WTC11 (cell line): ENCODE data around the gene PRKCE. TPM values are rescaled to one million over a fixed set of nuclear protein-coding genes. Genes with fewer than 3 reads are reported as not detected.
A peak's percentile ranks its signal among the peaks of the same experiment; 100 is the strongest.

ENCODE experiments used
- ATAC-seq: fragments of 200-7000 bp; cut with Tn5 transposase; 2 replicates; pipeline ENCODE4 v1.10.0; 2021; ENCODE audit warnings: mild to moderate bottlenecking, moderate library complexity
- CTCF ChIA-PET: fragments of 300-600 bp; sonication (Branson Sonifier 250); formaldehyde crosslinking; loops from one replicate; lab custom pipeline; 2021; ENCODE audit warnings: antibody characterized with exemption; lab: Charles Lee
- POLR2A ChIA-PET: fragments of 350-600 bp; sonication (Branson Sonifier 250); formaldehyde crosslinking; loops from one replicate; lab custom pipeline; 2021; ENCODE audit warnings: antibody characterized with exemption; lab: Charles Lee
- DNase-seq: peaks from one replicate; pipeline ENCODE4 v3.0.0; 2021; ENCODE audit warnings: low spot score
- H3K27ac Mint-ChIP-seq: 2 replicates; pipeline ENCODE4 v1.8.0; 2021; ENCODE audit warnings: mixed read lengths
- H3K27me3 Mint-ChIP-seq: 2 replicates; pipeline ENCODE4 v1.8.0; 2021; ENCODE audit warnings: low read depth, mild to moderate bottlenecking, moderate library complexity, mixed read lengths
- H3K36me3 Mint-ChIP-seq: 2 replicates; pipeline ENCODE4 v1.8.0; 2021; ENCODE audit warnings: mixed read lengths
- H3K4me1 Mint-ChIP-seq: 2 replicates; pipeline ENCODE4 v1.8.0; 2022; ENCODE audit warnings: mixed read lengths
- H3K4me3 Mint-ChIP-seq: 2 replicates; pipeline ENCODE4 v1.8.0; 2021; ENCODE audit warnings: mild to moderate bottlenecking, moderate library complexity, mixed read lengths
- H3K9me3 Mint-ChIP-seq: 2 replicates; pipeline ENCODE4 v1.8.0; 2021; ENCODE audit warnings: mixed read lengths
- ATF1 ChIP-seq: sonication (generic); formaldehyde crosslinking; IDR thresholded peaks from 2 replicates; pipeline ENCODE4 v1.8.1; 2023; ENCODE audit warnings: mild to moderate bottlenecking, moderate library complexity, missing genetic modification reagents
- CREB1 ChIP-seq: sonication (generic); formaldehyde crosslinking; IDR thresholded peaks from 2 replicates; pipeline ENCODE4 v1.8.0; 2023; ENCODE audit warnings: mild to moderate bottlenecking, missing genetic modification reagents
- HMGA2 ChIP-seq: fragments of 250-450 bp; sonication (Bioruptor Pico); IDR thresholded peaks from 2 replicates; pipeline ENCODE4 v1.4.0; 2021; ENCODE audit warnings: mild to moderate bottlenecking, moderate library complexity
- JAZF1 ChIP-seq: fragments of 250-450 bp; sonication (Bioruptor Pico); IDR thresholded peaks from 2 replicates; pipeline ENCODE4 v1.9.0; 2021; ENCODE audit warnings: moderate library complexity, mild to moderate bottlenecking, inconsistent platforms
- MYBL2 ChIP-seq: sonication (generic); formaldehyde crosslinking; IDR thresholded peaks from 2 replicates; pipeline ENCODE4 v1.8.1; 2023; ENCODE audit warnings: mild to moderate bottlenecking, moderate library complexity, missing genetic modification reagents
- NFYB ChIP-seq: sonication (generic); formaldehyde crosslinking; conservative IDR thresholded peaks from 2 replicates; pipeline ENCODE4 v1.8.0; 2022; ENCODE audit warnings: low read depth, missing genetic modification reagents
- NR2C2 ChIP-seq: sonication (generic); formaldehyde crosslinking; IDR thresholded peaks from 2 replicates; pipeline ENCODE4 v1.8.0; 2022; ENCODE audit warnings: mild to moderate bottlenecking, missing genetic modification reagents
- OVOL2 ChIP-seq: fragments of 250-450 bp; sonication (Bioruptor Pico); IDR thresholded peaks from 2 replicates; pipeline ENCODE4 v1.9.0; 2021; ENCODE audit warnings: mild to moderate bottlenecking, borderline replicate concordance
- PRDM15 ChIP-seq: sonication (generic); formaldehyde crosslinking; IDR thresholded peaks from 2 replicates; pipeline ENCODE4 v1.8.0; 2022; ENCODE audit warnings: missing genetic modification reagents
- TEAD1 ChIP-seq: sonication (generic); formaldehyde crosslinking; IDR thresholded peaks from 2 replicates; pipeline ENCODE4 v1.8.0; 2022; ENCODE audit warnings: mild to moderate bottlenecking, missing genetic modification reagents
- ZMAT4 ChIP-seq: fragments of 250-450 bp; sonication (Bioruptor Pico); IDR thresholded peaks from 2 replicates; pipeline ENCODE4 v1.9.0; 2021; ENCODE audit warnings: mild to moderate bottlenecking
- ZNF317 ChIP-seq: sonication (generic); formaldehyde crosslinking; IDR thresholded peaks from 2 replicates; pipeline ENCODE4 v1.8.1; 2023; ENCODE audit warnings: low read depth, mild to moderate bottlenecking, moderate library complexity, missing genetic modification reagents, borderline replicate concordance
- ZNF512 ChIP-seq: sonication (generic); formaldehyde crosslinking; IDR thresholded peaks from 2 replicates; pipeline ENCODE4 v1.8.1; 2022; ENCODE audit warnings: missing genetic modification reagents, borderline replicate concordance
- total RNA-seq: library from RNA; stranded (reverse); gene quantifications from 3 replicates; pipeline ENCODE4 v1.2.3, GENCODE V29; 2021
- TF ChIP-seq, protein P1 (sequence below): sonication (generic); formaldehyde crosslinking; IDR thresholded peaks from 2 replicates; pipeline ENCODE4 v1.8.0; 2023; ENCODE audit warnings: missing genetic modification reagents
- TF ChIP-seq, protein P2 (sequence below): fragments of 200-600 bp; IDR thresholded peaks from 2 replicates; pipeline ENCODE4 v1.8.0; 2022; ENCODE audit warnings: antibody characterized with exemption
- TF ChIP-seq, protein P3 (sequence below): sonication (generic); formaldehyde crosslinking; IDR thresholded peaks from 2 replicates; pipeline ENCODE4 v1.8.1; 2022; ENCODE audit warnings: low read depth, missing genetic modification reagents, borderline replicate concordance

Gene PRKCE
- total RNA-seq, 1 experiment from 2014 or later: 5.8 TPM

DNA sequence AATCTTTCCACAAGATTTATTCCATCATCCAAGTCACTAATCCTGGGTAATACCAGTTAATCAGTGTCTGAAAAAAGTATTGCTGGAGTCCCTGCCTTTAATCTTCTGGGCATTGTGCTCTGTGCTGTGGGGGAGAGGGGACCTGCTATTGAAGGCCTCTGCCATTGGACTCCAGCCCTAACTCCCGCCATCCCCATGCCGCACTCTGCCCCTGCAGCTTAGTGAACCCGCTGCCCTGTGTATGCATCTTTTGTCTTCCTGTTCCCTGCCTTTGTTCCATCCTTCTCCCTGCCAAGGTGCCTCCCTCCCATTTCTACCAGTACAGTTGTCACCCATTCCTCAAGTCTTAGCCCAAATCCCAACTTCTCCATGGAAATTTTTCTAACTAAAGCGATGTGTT lies 532.0 kb downstream of the PRKCE start (continued):
- TF ChIP-seq, protein P1, sequence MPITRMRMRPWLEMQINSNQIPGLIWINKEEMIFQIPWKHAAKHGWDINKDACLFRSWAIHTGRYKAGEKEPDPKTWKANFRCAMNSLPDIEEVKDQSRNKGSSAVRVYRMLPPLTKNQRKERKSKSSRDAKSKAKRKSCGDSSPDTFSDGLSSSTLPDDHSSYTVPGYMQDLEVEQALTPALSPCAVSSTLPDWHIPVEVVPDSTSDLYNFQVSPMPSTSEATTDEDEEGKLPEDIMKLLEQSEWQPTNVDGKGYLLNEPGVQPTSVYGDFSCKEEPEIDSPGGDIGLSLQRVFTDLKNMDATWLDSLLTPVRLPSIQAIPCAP (CRISPR knock-in tag): no peak
- TF ChIP-seq NR2C2 (CRISPR knock-in tag) (no peak), NFYB (CRISPR knock-in tag) (no peak)

GRCh38 chr2:46184794-46185583 lies 533.5 kb downstream of the PRKCE start:
- H3K27me3 Mint-ChIP-seq: no peaks in the 10 kb centered on the region
- H3K9me3 Mint-ChIP-seq: no peaks in the 10 kb centered on the region
- no peak overlapping the region for H3K4me3 Mint-ChIP-seq
- H3K27ac Mint-ChIP-seq: no peak overlapping the region; the same call in 1 of the 2 replicates
- TF ChIP-seq NR2C2 (CRISPR knock-in tag) (no peak), MYBL2 (CRISPR knock-in tag) (no peak)
- TF ChIP-seq, protein P2, sequence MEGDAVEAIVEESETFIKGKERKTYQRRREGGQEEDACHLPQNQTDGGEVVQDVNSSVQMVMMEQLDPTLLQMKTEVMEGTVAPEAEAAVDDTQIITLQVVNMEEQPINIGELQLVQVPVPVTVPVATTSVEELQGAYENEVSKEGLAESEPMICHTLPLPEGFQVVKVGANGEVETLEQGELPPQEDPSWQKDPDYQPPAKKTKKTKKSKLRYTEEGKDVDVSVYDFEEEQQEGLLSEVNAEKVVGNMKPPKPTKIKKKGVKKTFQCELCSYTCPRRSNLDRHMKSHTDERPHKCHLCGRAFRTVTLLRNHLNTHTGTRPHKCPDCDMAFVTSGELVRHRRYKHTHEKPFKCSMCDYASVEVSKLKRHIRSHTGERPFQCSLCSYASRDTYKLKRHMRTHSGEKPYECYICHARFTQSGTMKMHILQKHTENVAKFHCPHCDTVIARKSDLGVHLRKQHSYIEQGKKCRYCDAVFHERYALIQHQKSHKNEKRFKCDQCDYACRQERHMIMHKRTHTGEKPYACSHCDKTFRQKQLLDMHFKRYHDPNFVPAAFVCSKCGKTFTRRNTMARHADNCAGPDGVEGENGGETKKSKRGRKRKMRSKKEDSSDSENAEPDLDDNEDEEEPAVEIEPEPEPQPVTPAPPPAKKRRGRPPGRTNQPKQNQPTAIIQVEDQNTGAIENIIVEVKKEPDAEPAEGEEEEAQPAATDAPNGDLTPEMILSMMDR: peak; percentile 36; the same call in 1 of the 2 replicates
- H3K4me1 Mint-ChIP-seq: no peaks in the 10 kb centered on the region
- CTCF ChIA-PET: interaction anchor here (0.5 to 2.0 kb wide), 18 partner anchors 9 to 181 kb away, joined by 3 to 16 read pairs (median 6); no protein-coding TSS in a partner anchor
- no peaks in the 10 kb centered on the region for H3K36me3 Mint-ChIP-seq
- POLR2A ChIA-PET: no interaction called here
- DNase-seq: peak; percentile 52
- ATAC-seq: peak; percentile 94

- Mint-ChIP-seq H3K9me3 (no peaks in the 10 kb centered on the region), H3K27ac (no peak overlapping the region), H3K27me3 (no peaks in the 10 kb centered on the region), H3K4me1 (no peaks in the 10 kb centered on the region), H3K36me3 (no peaks in the 10 kb centered on the region), H3K4me3 (no peak overlapping the region)
- TF ChIP-seq CREB1 (CRISPR knock-in tag): no peak
- TF ChIP-seq OVOL2 (CRISPR knock-in tag): no peak
- no peak for TF ChIP-seq ZNF317 (CRISPR knock-in tag)
- TF ChIP-seq PRDM15 (CRISPR knock-in tag): no peak
- TF ChIP-seq ZMAT4 (CRISPR knock-in tag): no peak
- TF ChIP-seq HMGA2 (CRISPR knock-in tag): no peak
- no peak for TF ChIP-seq TEAD1 (CRISPR knock-in tag)
- no peak for TF ChIP-seq NR2C2 (CRISPR knock-in tag)
- no peak for TF ChIP-seq NFYB (CRISPR knock-in tag)
- TF ChIP-seq ATF1 (CRISPR knock-in tag): no peak
- TF ChIP-seq, protein P3, sequence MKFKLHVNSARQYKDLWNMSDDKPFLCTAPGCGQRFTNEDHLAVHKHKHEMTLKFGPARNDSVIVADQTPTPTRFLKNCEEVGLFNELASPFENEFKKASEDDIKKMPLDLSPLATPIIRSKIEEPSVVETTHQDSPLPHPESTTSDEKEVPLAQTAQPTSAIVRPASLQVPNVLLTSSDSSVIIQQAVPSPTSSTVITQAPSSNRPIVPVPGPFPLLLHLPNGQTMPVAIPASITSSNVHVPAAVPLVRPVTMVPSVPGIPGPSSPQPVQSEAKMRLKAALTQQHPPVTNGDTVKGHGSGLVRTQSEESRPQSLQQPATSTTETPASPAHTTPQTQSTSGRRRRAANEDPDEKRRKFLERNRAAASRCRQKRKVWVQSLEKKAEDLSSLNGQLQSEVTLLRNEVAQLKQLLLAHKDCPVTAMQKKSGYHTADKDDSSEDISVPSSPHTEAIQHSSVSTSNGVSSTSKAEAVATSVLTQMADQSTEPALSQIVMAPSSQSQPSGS (CRISPR knock-in tag): no peak
- no peak for TF ChIP-seq ZNF512 (CRISPR knock-in tag)
- TF ChIP-seq JAZF1 (CRISPR knock-in tag): no peak
- DNase-seq (no peak), ATAC-seq (no peak)
- POLR2A ChIA-PET: no interaction called here
- CTCF ChIA-PET: interaction anchor here (1.1 to 1.4 kb wide), 2 partner anchors 14 to 124 kb away, joined by 3 read pairs; no protein-coding TSS in a partner anchor
These were observed 535.7 kb downstream of the PRKCE start for GRCh38 chr2:46187112-46187618.
